Heart left ventricle (tissue), 16 donors: ENCODE measurements around the gene CBX2. TPM values are rescaled to one million over a fixed set of nuclear protein-coding genes. Genes with fewer than 3 reads are reported as not detected.
A peak's percentile ranks its signal among the peaks of the same experiment; 100 is the strongest.

Experiments
- ATAC-seq, 4 donors: fragments of 200-7000 bp; cut with Tn5 transposase; one replicate each; pipeline ENCODE4 v1.9.1; 2020 to 2022; ENCODE audit warnings: moderate library complexity in 4 of 4, mild to moderate bottlenecking in 3 of 4, moderate number of reproducible peaks in 1 of 4
- DNase-seq, 5 donors: peaks; one replicate each; pipeline ENCODE4 v3.0.0-alpha.2; 2020
- H3K27ac ChIP-seq, 12 donors: fragments of 200-600 bp; sonication (generic) in 4 of 12; one replicate each; pipeline versions ENCODE4 v1.5.0 to v1.8.0; 2016 to 2022; ENCODE audit warnings: mild to moderate bottlenecking in 2 of 12
- H3K27me3 ChIP-seq, 9 donors: fragments of 200-600 bp; sonication (generic) in 2 of 9; one replicate each; pipeline versions ENCODE4 v1.5.1 to v1.8.0; 2016 to 2022; ENCODE audit warnings: mild to moderate bottlenecking in 3 of 9
- H3K36me3 ChIP-seq, 9 donors: fragments of 200-600 bp; sonication (generic) in 2 of 9; one replicate each; pipeline versions ENCODE4 v1.5.0 to v1.8.0; 2018 to 2022; ENCODE audit warnings: mild to moderate bottlenecking in 2 of 9
- H3K4me1 ChIP-seq, 12 donors: fragments of 200-600 bp; sonication (generic) in 4 of 12; one replicate each; pipeline versions ENCODE4 v1.5.0 to v1.8.0; 2016 to 2022; ENCODE audit warnings: mild to moderate bottlenecking in 3 of 12
- H3K4me3 ChIP-seq, 12 donors: fragments of 200-600 bp; sonication (generic) in 4 of 12; one replicate each; pipeline versions ENCODE4 v1.5.0 to v1.8.0; 2017 to 2022; ENCODE audit warnings: mild to moderate bottlenecking in 9 of 12, moderate library complexity in 4 of 12
- H3K9me3 ChIP-seq, 12 donors: fragments of 200-600 bp; sonication (generic) in 4 of 12; one replicate each; pipeline versions ENCODE4 v1.5.0 to v1.8.0; 2016 to 2022; ENCODE audit warnings: mild to moderate bottlenecking in 1 of 12
- CTCF ChIP-seq, 12 donors: fragments of 200-600 bp; sonication (generic) in 4 of 12; IDR thresholded peaks; one replicate each; pipeline versions ENCODE4 v1.5.0 to v1.8.0; 2018 to 2022; ENCODE audit warnings: antibody characterized with exemption in 12 of 12, mild to moderate bottlenecking in 5 of 12
- POLR2A ChIP-seq, 2 donors: fragments of 450-650 bp; IDR thresholded peaks; one replicate each; pipeline ENCODE4 v1.6.1; 2017; ENCODE audit warnings: antibody characterized with exemption in 2 of 2, mild to moderate bottlenecking in 2 of 2, moderate library complexity in 2 of 2
- WGBS, 4 donors: extraction: QIAGEN DNeasy Blood & Tissue Kit in 2 of 4; methylation state at CpG; one replicate each; pipeline versions ENCODE4 v1.1.5 to v1.1.7; 2013 to 2018; 5-methylcytosine and 5-hydroxymethylcytosine counted together
- intact Hi-C, 10 donors: fragments of 100-400 bp; cut with DNase I; formaldehyde crosslinking; loops; one replicate each; pipeline versions ENCODE4 v1.11.1 to v1.14.2; 2022
- polyA plus RNA-seq, 2 donors: library from polyadenylated mRNA; stranded (reverse); fragments of 200-250 nt; gene quantifications; one replicate each; pipeline ENCODE4 v1.2.3, GENCODE V29; 2013
- total RNA-seq, 9 donors: library from RNA; depleted of rRNA in 2 of 9; stranded (reverse); fragments of >200 nt in 2 of 9; fragmentation: NEBNext Ultra II Directional in 3 of 9; extraction: Animal tissue kit (Norgen Biotek cat#: 25700) in 3 of 9; gene quantifications; one replicate each; pipeline versions ENCODE4 v1.1.0 to v1.2.4, GENCODE V29; 2016 to 2023
- donor health status: ischemic (EF 13 %, LVEDD 7.1; RV severe dilation, severe dysfunction).
- donor health status: healthy with polysubstance abuse.
- donor health status: DM: no; HTN: yes; CAD: no.
- donor health status: DM: no; HTN: no; CAD: no.
- donor health status: ischemic (EF 25% LVEDD 6.9; RV normal size, moderate dysfunction).
- donor health status: ischemic (EF 25% LVEDD 5.7; RV mildly dilated, moderate dysfunction).
- donor health status: healthy.
- donor health status: DM: yes; HTN: yes; CAD: no.
- donor health status: ischemic (EF 35%, LVEDD 5.7; RV mildly dilated, moderate dysfunction).
- donor health status: nonischemic (EF 11% LVEDD 7.7; RV severe dilation, severe dysfunction).
- donor health status: DM: yes; HTN: yes; CAD: no.
- donor health status: PGD.
- donor health status: ischemic (EF 29% LVEDD 5.4; RV normal size, mild dysfunction).
- donor health status: nonischemic (EF 23%, LVEDD 6.1; RV moderate dilation, normal function).

The CBX2 gene
- total and polyA plus RNA-seq, 11 donors: 2.4 to 4.3 (median 3.1) TPM

GRCh38 chr17:79836972-79837887 lies 59.3 kb downstream of the CBX2 start:
- peak overlapping the region; percentile 53 to 99 (median 82) for H3K4me3 ChIP-seq
- DNase-seq (peak; percentile 75 to 90 (median 78)), ATAC-seq (peak; percentile 51 to 70 (median 56))
- H3K36me3 ChIP-seq: peaks cover 2 to 37% (median 21%) of the 10 kb centered on the region in 9 donors
- 20 to 45% (median 40%) methylated on average over 35 to 41 of the region's 41 CpGs for WGBS, 4 donors
- H3K9me3 ChIP-seq: no peaks in the 10 kb centered on the region
- intact Hi-C loops: loop anchor here in 3 of 10 donors (5.0 to 10.0 kb wide), 3 partner anchors 40 to 92 kb away; partner anchors contain the start of gene CBX8 (in 2 of the 3)
- H3K27ac ChIP-seq: peak overlapping the region in 11 of 12 donors; percentile 72 to 97 (median 94)
- peaks cover 18 to 28% (median 26%) of the 10 kb centered on the region in 9 donors for H3K27me3 ChIP-seq
- TF ChIP-seq CTCF (IDR thresholded peaks at IDR 0.05) (peak in 3 of 12 donors; percentile 20 to 21 (median 21)), POLR2A (IDR thresholded peaks at IDR 0.05) (peak in 1 of 2 donors; percentile 6)
- peaks cover 0 to 72% (median 58%) of the 10 kb centered on the region in 12 donors for H3K4me1 ChIP-seq

Other genes starting within 250 kb of the CBX2 start
- gene RBFOX3, start 167.1 kb upstream of the CBX2 start, total RNA-seq: not detected
- not detected for gene RBFOX3, start 167.1 kb upstream of the CBX2 start, polyA plus RNA-seq
- not detected for gene ENPP7, start 47.2 kb upstream of the CBX2 start, total RNA-seq
- not detected for gene ENPP7, start 47.2 kb upstream of the CBX2 start, polyA plus RNA-seq
- 1 to 10 TPM; 1.5 to 9.2 (median 5.3) TPM for gene CBX8, start 18.9 kb downstream of the CBX2 start, total RNA-seq
- gene CBX8, start 18.9 kb downstream of the CBX2 start, polyA plus RNA-seq: 1 to 10 TPM; 3.6 to 5.1 TPM
- gene CBX4, start 61.3 kb downstream of the CBX2 start, total RNA-seq: 10 to 100 TPM; 16.7 to 41.1 (median 26.9) TPM
- gene CBX4, start 61.3 kb downstream of the CBX2 start, polyA plus RNA-seq: 10 to 100 TPM; 10.9 to 14.2 TPM